ENCODE results near the gene GPI.

The GPI gene

GRCh38 chr19:34448191-34448590, 83.2 kb downstream of the GPI start:
- Mint-ChIP-seq H3K4me3 (no peak overlapping the region), H3K27ac (peak overlapping the region; percentile 62), H3K4me1 (no peaks in the 10 kb centered on the region), H3K36me3 (ENCODE audit: low read depth) (peaks cover 81% of the 10 kb centered on the region), H3K9me3 (no peaks in the 10 kb centered on the region), H3K27me3 (ENCODE audit: low read depth, poor library complexity) (peaks cover 3% of the 10 kb centered on the region)
- no peak for DNase-seq
- no peak for TF ChIP-seq CTCF (IDR thresholded peaks at IDR 0.05)
